Smooth muscle cell (in vitro differentiated cells): ENCODE data around the gene ZIC4. TPM values are rescaled to one million over a fixed set of nuclear protein-coding genes. Genes with fewer than 3 reads are reported as not detected.

Experiments used
- DNase-seq: peaks from one replicate; lab custom pipeline; 2025; ENCODE audit not compliant: unreplicated experiment; lab: John Stamatoyannopoulos, UW
- H2AFZ ChIP-seq: fragments of 200-600 bp; sonication (generic); 2 replicates; pipeline ENCODE4 v1.6.0; 2016; ENCODE audit warnings: antibody characterized with exemption, low read depth, mild to moderate bottlenecking
- H3F3A ChIP-seq: fragments of 200-600 bp; sonication (generic); 2 replicates; pipeline ENCODE4 v1.6.0; 2017; ENCODE audit warnings: antibody characterized with exemption, low read depth
- H3K27ac ChIP-seq: fragments of 200-600 bp; sonication (generic); 2 replicates; pipeline ENCODE4 v1.5.1; 2016; ENCODE audit warnings: low read depth, mild to moderate bottlenecking
- H3K27me3 ChIP-seq: fragments of 200-600 bp; sonication (generic); 2 replicates; pipeline ENCODE4 v1.6.1; 2016; ENCODE audit warnings: low read depth, mild to moderate bottlenecking
- H3K36me3 ChIP-seq: fragments of 200-600 bp; sonication (generic); 2 replicates; pipeline ENCODE4 v1.5.1; 2016; ENCODE audit warnings: low read depth
- H3K4me1 ChIP-seq: fragments of 200-600 bp; sonication (generic); 2 replicates; pipeline ENCODE4 v1.5.1; 2016; ENCODE audit warnings: low read depth
- H3K4me2 ChIP-seq: fragments of 200-600 bp; sonication (generic); 2 replicates; pipeline ENCODE4 v1.6.0; 2016; ENCODE audit warnings: mild to moderate bottlenecking
- H3K4me3 ChIP-seq: fragments of 200-600 bp; sonication (generic); 2 replicates; pipeline ENCODE4 v1.5.1; 2016; ENCODE audit warnings: mild to moderate bottlenecking
- H3K79me2 ChIP-seq: fragments of 200-600 bp; sonication (generic); 2 replicates; pipeline ENCODE4 v1.6.0; 2016; ENCODE audit warnings: low read depth, mild to moderate bottlenecking
- H3K9ac ChIP-seq: fragments of 200-600 bp; sonication (generic); 2 replicates; pipeline ENCODE4 v1.6.0; 2016; ENCODE audit warnings: low read depth
- H3K9me3 ChIP-seq: fragments of 200-600 bp; sonication (generic); replicated peaks from 2 replicates; pipeline ENCODE4 v1.5.1; 2016; ENCODE audit warnings: low read depth
- H4K20me1 ChIP-seq: fragments of 200-600 bp; sonication (generic); 2 replicates; pipeline ENCODE4 v1.6.0; 2016; ENCODE audit warnings: low read depth
- CTCF ChIP-seq: fragments of 200-600 bp; sonication (generic); IDR thresholded peaks from 2 replicates; pipeline ENCODE4 v1.5.1; 2017; ENCODE audit warnings: borderline replicate concordance, mild to moderate bottlenecking, antibody characterized with exemption; ENCODE audit not compliant: insufficient read depth, poor library complexity, severe bottlenecking
- WGBS: methylation state at CpG from one replicate; pipeline ENCODE4 v1.1.7; 2016; ENCODE audit warnings: low lambda C conversion rate; 5-methylcytosine and 5-hydroxymethylcytosine counted together
- polyA plus RNA-seq: library from polyadenylated mRNA; unstranded; fragments of >200 nt; fragmentation: Nextera tagmentation; extraction: Ambion mirVana; gene quantifications from 2 replicates; pipeline ENCODE4 v1.2.1, GENCODE V29; 2016
- total RNA-seq: library from RNA; depleted of rRNA; stranded (reverse); fragments of >200 nt; gene quantifications from 2 replicates; pipeline ENCODE4 v1.2.3, GENCODE V29; 2014

ZIC4 gene
- total and polyA plus RNA-seq, 2 experiments from 2014 or later = not detected

GRCh38 chr3:147419781-147420224 is 13.5 kb upstream of the ZIC4 start:
- H3K9ac ChIP-seq = no peak overlapping the region

GRCh38 chr3:147418808-147419701 is 12.7 kb upstream of the ZIC4 start:
- Histone ChIP-seq H3K9ac (no peak overlapping the region), H3K4me1 (peaks cover 15% of the 10 kb centered on the region), H3K4me3 (peak overlapping the region; percentile 33), H3K9me3 (no peaks in the 10 kb centered on the region), H3K27me3 (peaks cover 100% of the 10 kb centered on the region), H2AFZ (no peak overlapping the region), H3K4me2 (peak overlapping the region; percentile 84), H3K79me2 (no peaks in the 10 kb centered on the region), H3K27ac (no peak overlapping the region), H3K36me3 (no peaks in the 10 kb centered on the region), H3F3A (no peaks in the 10 kb centered on the region), H4K20me1 (no peaks in the 10 kb centered on the region)
- 2% methylated on average over 54 of the region's 54 CpGs for WGBS
- DNase-seq = no peak
- no peak for TF ChIP-seq CTCF

More at GRCh38 chr3:147419781-147420224, 13.5 kb upstream of the ZIC4 start:
- WGBS = 15% methylated on average over 10 of the region's 10 CpGs
- H3F3A ChIP-seq = no peaks in the 10 kb centered on the region
- H3K27ac ChIP-seq = no peak overlapping the region
- no peak for DNase-seq
- no peaks in the 10 kb centered on the region for H3K36me3 ChIP-seq
- peaks cover 22% of the 10 kb centered on the region for H3K4me1 ChIP-seq
- H3K4me3 ChIP-seq = no peak overlapping the region
- H3K9me3 ChIP-seq = no peaks in the 10 kb centered on the region
- no peak for TF ChIP-seq CTCF
- H3K79me2 ChIP-seq = no peaks in the 10 kb centered on the region
- peak overlapping the region; percentile 84 for H3K4me2 ChIP-seq
- H2AFZ ChIP-seq = no peak overlapping the region
- H3K27me3 ChIP-seq = peaks cover 100% of the 10 kb centered on the region
- no peaks in the 10 kb centered on the region for H4K20me1 ChIP-seq

- H3K27ac ChIP-seq = no peak overlapping the region
- H3K4me1 ChIP-seq = peaks cover 14% of the 10 kb centered on the region
- H3K79me2 ChIP-seq = no peaks in the 10 kb centered on the region
- peak overlapping the region; percentile 33 for H3K4me3 ChIP-seq
- peak overlapping the region; percentile 84 for H3K4me2 ChIP-seq
- H2AFZ ChIP-seq = no peak overlapping the region
- H3K9ac ChIP-seq = no peak overlapping the region
- H4K20me1 ChIP-seq = no peaks in the 10 kb centered on the region
- H3K36me3 ChIP-seq = no peaks in the 10 kb centered on the region
- no peak for DNase-seq
- H3K27me3 ChIP-seq = peaks cover 100% of the 10 kb centered on the region
- H3F3A ChIP-seq = no peaks in the 10 kb centered on the region
- TF ChIP-seq CTCF = no peak
- H3K9me3 ChIP-seq = no peaks in the 10 kb centered on the region
- WGBS = 34% methylated on average over 4 of the region's 4 CpGs
Observed at GRCh38 chr3:147418371-147418781, 12.0 kb upstream of the ZIC4 start.
